Measurements from ENCODE around the gene OTULIN.

DNA sequence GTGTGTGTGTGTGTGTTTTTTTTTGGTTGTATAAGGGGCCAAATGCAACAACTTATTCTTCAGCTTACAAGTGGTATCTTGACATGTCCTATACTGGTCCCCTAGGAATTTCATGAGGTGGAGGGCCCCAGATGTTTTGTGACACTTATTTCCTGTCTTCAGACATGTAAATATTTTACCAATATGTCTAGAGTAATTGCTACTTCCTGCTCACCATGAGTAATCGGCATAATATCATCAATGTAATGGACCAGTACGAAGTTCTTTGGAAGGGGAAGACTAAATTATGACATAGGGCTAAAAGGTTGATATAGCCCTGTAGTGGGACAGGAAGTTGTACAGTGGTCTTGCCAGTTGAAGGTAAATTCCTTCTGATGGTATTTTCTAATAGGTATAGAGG lies 3.7 kb upstream of the OTULIN start:
- TF ChIP-seq, protein P1, sequence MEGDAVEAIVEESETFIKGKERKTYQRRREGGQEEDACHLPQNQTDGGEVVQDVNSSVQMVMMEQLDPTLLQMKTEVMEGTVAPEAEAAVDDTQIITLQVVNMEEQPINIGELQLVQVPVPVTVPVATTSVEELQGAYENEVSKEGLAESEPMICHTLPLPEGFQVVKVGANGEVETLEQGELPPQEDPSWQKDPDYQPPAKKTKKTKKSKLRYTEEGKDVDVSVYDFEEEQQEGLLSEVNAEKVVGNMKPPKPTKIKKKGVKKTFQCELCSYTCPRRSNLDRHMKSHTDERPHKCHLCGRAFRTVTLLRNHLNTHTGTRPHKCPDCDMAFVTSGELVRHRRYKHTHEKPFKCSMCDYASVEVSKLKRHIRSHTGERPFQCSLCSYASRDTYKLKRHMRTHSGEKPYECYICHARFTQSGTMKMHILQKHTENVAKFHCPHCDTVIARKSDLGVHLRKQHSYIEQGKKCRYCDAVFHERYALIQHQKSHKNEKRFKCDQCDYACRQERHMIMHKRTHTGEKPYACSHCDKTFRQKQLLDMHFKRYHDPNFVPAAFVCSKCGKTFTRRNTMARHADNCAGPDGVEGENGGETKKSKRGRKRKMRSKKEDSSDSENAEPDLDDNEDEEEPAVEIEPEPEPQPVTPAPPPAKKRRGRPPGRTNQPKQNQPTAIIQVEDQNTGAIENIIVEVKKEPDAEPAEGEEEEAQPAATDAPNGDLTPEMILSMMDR (IDR thresholded peaks at IDR 0.05) = no peak
- no peak for TF ChIP-seq POLR2A (IDR thresholded peaks at IDR 0.05)

All from uterus (tissue), 2 donors.